Psoas muscle (tissue), 8 donors: ENCODE measurements around the gene LPP. TPM values are rescaled to one million over a fixed set of nuclear protein-coding genes. Genes with fewer than 3 reads are reported as not detected.
A peak's percentile ranks its signal among the peaks of the same experiment; 100 is the strongest.

Experiments
- ATAC-seq, 4 donors: fragments of 200-7000 bp; cut with Tn5 transposase; one replicate each; pipeline ENCODE4 v1.9.1; 2020; ENCODE audit warnings: moderate library complexity in 3 of 4, mild to moderate bottlenecking in 2 of 4
- DNase-seq, 2 donors: peaks; one replicate each; pipeline ENCODE4 v3.0.0-alpha.2; 2020
- H3K27ac ChIP-seq: fragments of 200-600 bp; one replicate; pipeline ENCODE4 v1.8.0; 2022
- H3K27me3 ChIP-seq, 3 donors: fragments of 200-600 bp in 1 of 3; one replicate each; pipeline versions ENCODE4 v1.6.1 to v1.8.0; 2013 to 2022; ENCODE audit warnings: low read length in 2 of 3, mild to moderate bottlenecking in 2 of 3, moderate library complexity in 1 of 3; ENCODE audit not compliant: insufficient read depth in 3 of 3
- H3K36me3 ChIP-seq, 2 donors: fragments of 200-600 bp in 1 of 2; one replicate each; pipeline versions ENCODE4 v1.6.1 to v1.8.0; 2013 to 2022; ENCODE audit warnings: low read depth in 1 of 2, mild to moderate bottlenecking in 1 of 2, moderate library complexity in 1 of 2; ENCODE audit not compliant: insufficient read depth in 1 of 2
- H3K4me1 ChIP-seq: fragments of 200-600 bp; one replicate; pipeline ENCODE4 v1.8.0; 2022
- H3K4me3 ChIP-seq: fragments of 200-600 bp; one replicate; pipeline ENCODE4 v1.8.0; 2022; ENCODE audit warnings: mild to moderate bottlenecking
- H3K9me3 ChIP-seq: fragments of 200-600 bp; one replicate; pipeline ENCODE4 v1.8.0; 2022
- CTCF ChIP-seq: fragments of 200-600 bp; IDR thresholded peaks from one replicate; pipeline ENCODE4 v1.8.0; 2022; ENCODE audit warnings: antibody characterized with exemption
- WGBS, 3 donors: extraction: QIAGEN DNeasy Blood & Tissue Kit; methylation state at CpG; one replicate each; pipeline versions ENCODE4 v1.1.6 to v1.1.7; 2013; 5-methylcytosine and 5-hydroxymethylcytosine counted together
- intact Hi-C, 2 donors: fragments of 100-400 bp; cut with DNase I; formaldehyde crosslinking; loops; one replicate each; pipeline versions ENCODE4 v1.11.0 to v1.14.2; 2022
- polyA plus RNA-seq, 3 donors: library from polyadenylated mRNA; stranded (reverse); fragments of 200-250 nt; gene quantifications; one replicate each; pipeline ENCODE4 v1.2.3, GENCODE V29; 2013
- total RNA-seq, 4 donors: library from RNA; stranded (reverse); fragmentation: NEBNext Ultra II Directional in 2 of 4; extraction: Animal tissue kit (Norgen Biotek cat#: 25700) in 2 of 4; gene quantifications; one replicate each; pipeline versions ENCODE4 v1.2.1 to v1.2.4, GENCODE V29; 2021 to 2023
- donor health status: healthy with polysubstance abuse.
- donor health status: DM: no; HTN: no; CAD: no; lungs with moderate emphysema.
- donor health status: Bipolar disorder and iron deficiency.
- donor health status: healthy.
- donor health status: DM: yes; HTN: yes; CAD: no.
- donor health status: DM: no; HTN: no; CAD: no.
- donor health status: DM: no; HTN: no; CAD: no.
- donor health status: DM: yes; HTN: yes; CAD: no.

LPP gene
- total and polyA plus RNA-seq, 7 donors, result 2.6 to 80.3 (median 42.8) TPM

- Histone ChIP-seq H3K36me3 (no peaks in the 10 kb centered on the region), H3K4me1 (no peaks in the 10 kb centered on the region), H3K27me3 (no peaks in the 10 kb centered on the region), H3K9me3 (peaks cover 1% of the 10 kb centered on the region), H3K27ac (no peak overlapping the region), H3K4me3 (no peak overlapping the region)
- no peak for TF ChIP-seq CTCF
- ATAC-seq, result no peak
- WGBS, 3 donors, result 95 to 96% (median 95%) methylated on average over 12 of the region's 12 CpGs
- DNase-seq, result no peak
- intact Hi-C loops, result no loop called here
Observed at GRCh38 chr3:188925376-188925775, 771.4 kb downstream of the LPP start.

DNA sequence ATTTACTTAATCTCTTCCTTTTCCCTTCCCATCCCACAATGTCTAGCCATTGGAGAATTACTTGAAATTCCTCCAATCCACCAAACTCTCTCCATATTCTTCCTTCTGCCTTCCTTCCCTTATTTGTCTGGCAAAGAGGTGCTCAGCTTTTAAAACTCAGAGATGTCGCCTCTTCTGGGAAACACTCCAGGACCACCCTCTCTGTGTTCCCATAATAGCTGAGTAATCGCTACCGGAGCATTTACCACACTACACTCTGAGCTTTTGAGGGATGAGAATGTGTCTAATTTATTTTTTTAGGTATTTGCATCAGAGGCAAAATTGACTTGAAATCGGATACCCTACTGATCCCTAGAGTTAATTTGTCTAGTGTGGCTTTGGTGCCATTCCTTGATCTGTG is 772.2 kb downstream of the LPP start:
- Histone ChIP-seq H3K4me3 (no peak overlapping the region), H3K27me3 (no peaks in the 10 kb centered on the region), H3K9me3 (no peaks in the 10 kb centered on the region), H3K27ac (no peak overlapping the region), H3K4me1 (no peaks in the 10 kb centered on the region), H3K36me3 (no peaks in the 10 kb centered on the region)
- ATAC-seq, result no peak
- intact Hi-C loops, result no loop called here
- DNase-seq, result no peak
- 70 to 86% (median 80%) methylated on average over 4 of the region's 4 CpGs for WGBS, 3 donors
- no peak for TF ChIP-seq CTCF

DNA sequence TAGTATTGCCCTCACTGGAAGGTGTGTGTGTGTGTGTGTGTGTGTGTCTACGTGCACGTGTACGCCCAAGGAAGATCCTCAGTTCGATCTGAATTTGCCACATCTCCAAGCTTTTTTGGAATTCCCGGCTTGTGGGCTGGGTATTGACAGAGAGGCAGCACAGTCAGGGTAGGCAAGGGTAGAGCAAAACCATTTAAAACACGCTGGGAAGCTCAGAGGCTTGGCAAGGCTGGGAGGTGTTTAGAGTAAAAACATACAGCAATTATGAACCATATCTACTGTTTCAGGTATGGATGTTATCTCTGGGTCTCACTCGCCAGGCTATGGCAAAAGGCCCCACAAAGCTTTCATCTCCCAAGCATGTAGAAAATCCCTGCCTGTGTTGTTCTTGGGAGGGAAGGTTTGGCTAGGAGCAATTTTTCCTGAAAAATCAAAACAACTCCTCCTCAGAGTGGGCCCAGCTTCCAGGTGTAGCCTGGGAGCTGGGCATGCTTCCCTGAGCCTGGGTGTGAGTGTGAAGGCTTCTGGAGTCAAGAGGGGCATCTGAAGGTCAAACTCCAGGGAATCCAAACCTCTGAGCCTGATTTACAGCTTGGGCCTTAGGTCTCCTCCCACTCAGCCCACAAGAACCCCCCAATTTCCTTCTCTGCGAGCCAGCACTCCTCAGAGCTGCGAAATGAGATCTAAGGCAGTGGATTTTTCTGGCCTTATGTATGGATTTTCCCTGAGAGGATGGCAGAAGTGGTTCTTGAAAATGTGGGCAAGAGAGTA is 773.0 kb downstream of the LPP start:
- TF ChIP-seq CTCF, result no peak
- H3K27ac ChIP-seq, result no peak overlapping the region
- H3K4me3 ChIP-seq, result no peak overlapping the region
- no peak for DNase-seq
- no peaks in the 10 kb centered on the region for H3K4me1 ChIP-seq
- no peaks in the 10 kb centered on the region for H3K27me3 ChIP-seq
- WGBS, 3 donors, result 88 to 97% (median 93%) methylated on average over 9 of the region's 9 CpGs
- H3K9me3 ChIP-seq, result no peaks in the 10 kb centered on the region
- intact Hi-C loops, result no loop called here
- no peaks in the 10 kb centered on the region for H3K36me3 ChIP-seq
- ATAC-seq, result no peak

DNA sequence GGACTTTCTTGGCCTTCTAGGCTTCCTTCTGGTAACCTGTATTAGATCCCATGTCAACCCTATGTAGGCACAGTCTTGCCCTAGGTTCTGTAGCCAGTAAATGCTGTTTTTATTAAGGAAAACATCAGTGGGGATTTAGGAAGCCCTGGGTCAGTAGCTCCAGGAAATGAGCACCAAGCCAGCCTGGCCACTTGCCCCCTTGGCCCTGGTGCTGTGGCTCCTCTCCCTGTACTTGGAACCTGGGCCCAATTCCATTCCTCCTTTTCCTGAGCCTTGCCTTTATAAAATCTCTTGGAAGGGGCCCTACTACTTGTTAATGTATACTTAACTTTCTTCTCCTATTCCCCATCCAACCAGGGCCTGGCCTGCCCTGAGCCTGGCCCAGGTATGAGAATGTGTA is 774.0 kb downstream of the LPP start:
- no peak for ATAC-seq
- Histone ChIP-seq H3K27ac (no peak overlapping the region), H3K27me3 (no peaks in the 10 kb centered on the region), H3K36me3 (no peaks in the 10 kb centered on the region), H3K4me1 (no peaks in the 10 kb centered on the region), H3K4me3 (no peak overlapping the region), H3K9me3 (no peaks in the 10 kb centered on the region)
- TF ChIP-seq CTCF, result no peak
- DNase-seq, result no peak
- intact Hi-C loops, result no loop called here

DNA sequence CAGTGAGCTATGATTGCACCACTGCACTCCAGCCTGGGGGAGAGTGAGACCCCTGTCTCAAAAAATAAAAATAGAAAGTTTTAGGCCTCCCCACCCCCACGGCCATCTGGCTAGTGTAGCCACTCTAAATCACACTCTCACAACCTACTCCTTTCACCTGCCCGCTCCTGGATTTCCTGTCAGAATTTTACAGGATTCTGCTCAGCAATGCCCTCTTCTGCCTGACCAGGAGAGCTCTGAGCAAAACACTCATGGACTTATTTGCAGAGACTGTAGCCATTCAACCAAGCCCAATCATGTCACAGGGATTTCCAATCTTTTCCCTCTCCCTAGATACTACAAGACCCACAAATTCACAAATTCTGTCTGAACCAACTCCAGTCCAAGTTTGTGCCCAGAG is 775.2 kb downstream of the LPP start:
- H3K4me3 ChIP-seq, result no peak overlapping the region
- intact Hi-C loops, result no loop called here
- no peak for TF ChIP-seq CTCF
- DNase-seq (no peak), ATAC-seq (peak in 3 of 4 donors; percentile 55 to 59 (median 57))
- no peaks in the 10 kb centered on the region for H3K9me3 ChIP-seq
- H3K27ac ChIP-seq, result no peak overlapping the region
- WGBS, 3 donors, result 80 to 85% (median 84%) methylated on average over 2 of the region's 2 CpGs
- no peaks in the 10 kb centered on the region for H3K27me3 ChIP-seq
- H3K36me3 ChIP-seq, result no peaks in the 10 kb centered on the region
- H3K4me1 ChIP-seq, result no peaks in the 10 kb centered on the region
